GM18526 (cell line): ENCODE data around the gene ZNF423.

Experiments used
- POLR2A ChIP-seq: IDR thresholded peaks from 3 replicates; pipeline ENCODE4 v1.6.1; 2011; ENCODE audit not compliant: insufficient read length; ENCODE audit errors: extremely low read depth

The ZNF423 gene

DNA sequence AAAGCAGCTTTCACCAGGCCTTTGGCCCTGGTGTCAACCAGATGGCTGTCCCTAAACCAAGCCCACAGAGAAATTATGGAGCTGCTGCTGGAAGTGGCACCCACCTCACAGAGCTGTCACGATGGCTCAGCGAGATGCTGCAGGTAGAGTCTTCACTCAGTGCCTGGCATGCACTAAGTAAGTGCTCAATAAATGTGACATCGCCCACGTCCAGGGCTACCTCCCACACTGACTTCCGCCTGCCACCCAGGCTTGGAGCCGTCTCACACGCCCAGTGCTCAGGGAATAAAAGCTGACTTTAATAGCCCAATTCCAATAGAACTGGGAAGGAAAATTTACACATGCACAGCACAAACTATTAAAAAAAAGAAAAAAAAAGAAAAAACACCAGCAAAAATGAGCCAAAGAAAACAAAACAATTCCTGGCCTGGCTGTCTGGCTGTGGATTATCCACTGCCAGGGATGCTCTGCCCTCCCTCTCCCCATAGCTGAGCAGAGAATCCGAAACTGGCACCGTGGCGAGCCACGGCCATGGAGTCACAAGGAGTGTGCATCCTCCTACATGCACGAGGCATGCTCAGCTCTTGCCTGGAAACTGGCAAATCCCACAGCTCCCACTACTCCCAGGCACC is 68.9 kb downstream of the ZNF423 start:
- TF ChIP-seq POLR2A: no peak

DNA sequence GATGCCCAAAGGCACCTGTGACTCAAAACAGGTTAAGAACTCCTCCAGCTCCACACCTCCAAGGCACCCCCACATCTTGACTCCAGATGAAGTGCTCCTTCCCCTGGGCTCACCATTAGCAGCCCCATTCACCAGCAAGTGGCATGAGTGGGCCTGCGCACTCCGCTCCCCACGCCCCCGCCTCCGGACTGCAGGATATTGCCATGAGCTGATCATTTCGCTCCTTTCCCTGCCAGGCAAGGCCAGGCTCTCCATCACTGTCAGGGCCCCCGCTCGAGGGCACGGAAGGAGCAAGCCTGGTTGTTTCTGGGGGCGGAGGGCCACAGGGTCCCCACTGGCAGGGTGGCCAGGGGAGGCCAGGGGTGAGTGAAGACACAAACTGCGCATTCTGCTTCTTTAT is 69.9 kb downstream of the ZNF423 start:
- no peak for TF ChIP-seq POLR2A

DNA sequence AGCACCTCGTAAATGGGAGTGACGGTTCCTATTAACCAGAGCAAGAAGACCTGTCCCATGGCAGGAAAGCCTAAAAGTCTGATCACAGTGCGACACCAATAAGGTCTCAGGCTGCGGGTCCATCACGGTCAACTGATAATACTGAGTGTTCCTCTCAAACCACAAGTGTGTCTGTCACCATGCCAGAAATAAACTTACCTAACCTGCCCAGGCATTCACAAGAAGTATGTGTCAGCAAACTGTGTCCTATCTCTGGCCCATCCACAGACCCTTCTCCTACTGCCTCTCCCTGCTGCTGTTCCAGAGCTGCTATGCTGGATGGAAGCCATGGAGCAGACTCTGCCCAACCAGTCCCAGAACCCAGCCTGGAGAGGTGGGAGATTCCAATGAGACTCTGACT is 73.5 kb downstream of the ZNF423 start:
- no peak for TF ChIP-seq POLR2A

DNA sequence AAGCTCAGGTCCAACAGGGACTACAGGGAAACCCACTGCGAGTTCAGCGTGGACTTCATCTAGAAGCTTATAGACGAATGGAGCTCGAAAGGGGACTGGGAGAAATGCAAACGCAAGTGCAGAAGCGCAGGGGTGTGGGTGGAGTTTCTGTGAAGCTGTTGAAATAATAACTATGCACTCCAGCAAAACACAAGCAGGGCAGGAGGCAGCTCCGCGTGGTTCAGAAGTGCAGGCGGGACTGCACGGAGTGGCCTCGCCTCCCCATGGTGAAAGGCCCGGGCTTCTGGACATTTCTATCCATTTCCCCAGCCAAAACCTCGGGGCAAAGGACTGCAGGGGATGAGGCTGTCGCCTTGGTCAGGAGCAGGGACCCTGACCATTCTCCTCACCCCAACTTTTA is 74.5 kb downstream of the ZNF423 start:
- no peak for TF ChIP-seq POLR2A

DNA sequence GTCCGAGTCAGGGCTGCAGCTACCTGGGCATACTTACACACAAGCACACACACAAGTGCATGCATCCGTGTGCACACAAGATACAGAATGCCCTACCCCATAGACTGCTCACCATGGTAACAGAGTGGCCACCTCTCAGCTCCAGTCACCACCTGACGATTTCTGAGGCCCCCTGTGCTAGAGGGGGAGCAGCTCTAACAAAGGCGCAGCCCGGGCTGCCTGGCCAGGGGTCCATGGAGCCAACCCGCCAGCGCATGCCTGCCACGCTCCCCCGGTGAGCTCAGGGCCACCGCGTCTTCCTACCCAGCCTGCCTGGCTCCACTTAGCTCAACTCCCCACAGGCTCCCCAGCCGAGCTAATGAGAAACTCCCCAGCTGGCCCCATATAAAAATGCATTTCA is 75.5 kb downstream of the ZNF423 start:
- no peak for TF ChIP-seq POLR2A

DNA sequence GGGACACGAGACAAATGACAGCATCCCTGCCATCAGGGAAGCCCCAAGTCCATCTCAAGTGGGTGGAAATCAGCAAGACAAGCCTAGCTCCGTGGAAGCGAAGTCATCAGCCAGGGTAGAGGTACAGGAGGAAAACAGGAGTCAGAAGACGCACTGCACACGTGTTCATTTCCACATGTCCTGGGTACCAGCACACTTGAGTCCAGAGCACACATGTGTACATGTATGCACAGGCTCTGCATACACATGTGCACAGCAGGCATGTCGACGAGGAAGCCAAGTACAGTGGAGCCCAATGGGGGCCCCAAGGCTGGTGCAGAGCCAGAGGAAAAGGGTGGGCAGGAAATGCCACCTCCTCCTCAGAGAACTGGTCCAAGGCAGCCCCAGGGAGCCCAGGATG is 75.9 kb downstream of the ZNF423 start:
- no peak for TF ChIP-seq POLR2A

DNA sequence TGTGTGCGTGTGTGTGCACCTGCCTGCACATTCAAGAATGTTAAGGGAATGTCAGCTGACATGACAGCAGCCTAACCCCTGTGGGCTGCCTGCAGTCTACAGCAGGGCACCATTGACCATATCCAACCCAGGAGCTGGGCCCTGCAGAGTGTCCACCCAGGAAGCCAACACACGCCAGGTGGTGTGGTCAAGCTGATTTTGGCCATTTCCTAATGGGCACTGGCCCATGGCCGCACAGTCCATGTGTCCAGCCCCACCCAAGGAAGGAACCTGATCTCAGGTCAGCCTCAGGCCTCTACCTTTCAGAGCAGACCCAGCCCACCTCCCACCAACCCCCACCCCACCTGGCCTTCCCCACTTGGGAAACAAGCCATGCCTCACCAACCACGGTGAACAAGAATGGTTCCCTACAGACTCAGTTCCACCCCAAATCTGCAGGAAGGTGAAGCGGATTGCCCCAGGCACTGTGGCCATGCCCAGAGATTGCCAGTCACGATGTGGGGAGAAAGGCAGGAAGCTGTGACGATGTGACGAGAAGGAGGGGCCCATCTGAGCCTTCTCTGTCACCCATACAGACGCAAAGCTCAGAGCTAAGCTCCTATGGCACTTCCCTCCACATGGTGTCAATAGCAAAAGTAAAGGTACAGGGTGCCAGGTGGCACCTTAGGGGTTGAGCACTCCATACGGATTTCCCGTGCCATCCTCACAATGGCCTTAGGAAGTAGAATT is 77.5 kb downstream of the ZNF423 start:
- TF ChIP-seq POLR2A: no peak

DNA sequence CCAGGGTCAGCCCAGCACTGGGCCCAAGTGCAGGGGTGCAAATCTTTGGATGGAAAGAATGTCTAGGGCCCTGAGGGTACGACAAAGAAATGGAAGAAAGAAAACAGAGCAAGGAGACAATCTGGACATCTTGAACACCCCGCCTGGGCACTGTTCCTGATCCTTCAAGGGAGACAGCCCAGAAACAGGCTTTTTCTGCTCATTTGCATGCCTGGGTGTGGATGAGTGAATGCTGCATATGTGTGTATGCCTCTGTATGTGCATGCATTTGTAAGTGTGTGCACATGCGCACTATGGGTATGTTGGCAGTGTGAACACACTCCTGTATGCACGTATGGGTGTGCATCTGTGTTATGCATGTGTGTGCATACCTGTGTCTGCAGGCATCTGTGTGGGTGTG is 79.2 kb downstream of the ZNF423 start:
- TF ChIP-seq POLR2A: no peak

DNA sequence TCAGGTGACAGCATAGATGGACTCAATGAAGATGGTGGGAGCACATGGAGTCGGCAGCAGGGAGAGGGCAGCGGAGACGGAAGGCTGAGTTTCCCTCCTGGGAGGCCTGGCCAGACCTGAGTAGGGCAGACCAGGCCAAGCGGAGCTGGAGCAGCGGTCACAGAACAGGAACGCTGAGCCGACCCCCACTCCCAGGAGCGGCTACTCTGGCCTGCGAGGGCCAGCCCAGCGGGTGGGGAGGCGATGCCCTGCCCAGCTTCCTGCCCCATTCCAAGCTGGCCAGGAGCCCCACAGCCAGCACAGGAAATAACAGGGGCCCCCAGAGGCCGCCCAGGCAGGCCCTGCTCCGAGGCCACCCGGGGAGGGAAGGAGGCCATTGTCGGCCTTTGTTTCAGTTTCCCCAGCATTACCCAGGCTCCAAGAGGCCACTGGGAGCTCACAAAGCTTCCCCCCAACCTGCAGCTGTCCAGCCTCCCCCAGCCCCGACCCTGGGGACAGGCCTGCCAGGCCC is 79.8 kb downstream of the ZNF423 start:
- TF ChIP-seq POLR2A: no peak

DNA sequence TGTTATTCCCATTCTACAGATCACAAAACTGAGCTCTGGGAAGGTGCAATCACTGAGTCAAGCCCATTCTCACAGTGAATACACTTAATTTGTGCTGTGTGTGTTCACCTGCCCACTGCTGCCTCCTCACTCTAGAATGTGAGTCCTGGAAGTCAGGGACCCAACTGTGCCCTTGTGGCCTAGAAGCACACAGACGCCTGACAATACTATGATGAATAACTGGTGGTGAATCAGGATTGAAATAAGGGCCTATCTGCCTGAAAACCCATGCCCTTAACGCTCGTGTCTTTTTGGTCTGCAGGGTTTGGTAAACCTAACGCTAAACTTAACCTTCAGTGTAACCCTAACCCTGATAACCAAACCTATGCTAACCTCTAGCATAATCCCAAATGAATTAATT is 80.3 kb downstream of the ZNF423 start:
- TF ChIP-seq POLR2A: no peak

DNA sequence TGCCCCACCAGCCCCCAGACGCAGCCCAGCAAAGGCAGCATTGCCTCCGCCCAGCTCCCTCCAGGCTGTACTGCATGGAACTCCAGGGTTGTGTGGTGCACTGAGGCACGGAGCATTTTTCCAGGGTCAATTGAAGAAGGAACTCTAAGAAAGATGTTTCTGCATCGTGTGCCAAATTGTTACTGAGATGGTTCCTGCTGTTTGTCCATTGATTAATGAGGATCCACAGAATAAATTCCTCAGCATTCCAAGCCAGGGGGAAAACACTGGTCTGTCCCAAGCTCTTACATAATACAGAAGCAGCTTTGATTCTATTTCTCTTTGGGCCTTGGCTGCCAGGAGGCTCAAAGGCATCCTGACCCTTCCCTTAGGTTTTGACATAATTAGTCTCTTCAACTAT is 80.9 kb downstream of the ZNF423 start:
- no peak for TF ChIP-seq POLR2A

DNA sequence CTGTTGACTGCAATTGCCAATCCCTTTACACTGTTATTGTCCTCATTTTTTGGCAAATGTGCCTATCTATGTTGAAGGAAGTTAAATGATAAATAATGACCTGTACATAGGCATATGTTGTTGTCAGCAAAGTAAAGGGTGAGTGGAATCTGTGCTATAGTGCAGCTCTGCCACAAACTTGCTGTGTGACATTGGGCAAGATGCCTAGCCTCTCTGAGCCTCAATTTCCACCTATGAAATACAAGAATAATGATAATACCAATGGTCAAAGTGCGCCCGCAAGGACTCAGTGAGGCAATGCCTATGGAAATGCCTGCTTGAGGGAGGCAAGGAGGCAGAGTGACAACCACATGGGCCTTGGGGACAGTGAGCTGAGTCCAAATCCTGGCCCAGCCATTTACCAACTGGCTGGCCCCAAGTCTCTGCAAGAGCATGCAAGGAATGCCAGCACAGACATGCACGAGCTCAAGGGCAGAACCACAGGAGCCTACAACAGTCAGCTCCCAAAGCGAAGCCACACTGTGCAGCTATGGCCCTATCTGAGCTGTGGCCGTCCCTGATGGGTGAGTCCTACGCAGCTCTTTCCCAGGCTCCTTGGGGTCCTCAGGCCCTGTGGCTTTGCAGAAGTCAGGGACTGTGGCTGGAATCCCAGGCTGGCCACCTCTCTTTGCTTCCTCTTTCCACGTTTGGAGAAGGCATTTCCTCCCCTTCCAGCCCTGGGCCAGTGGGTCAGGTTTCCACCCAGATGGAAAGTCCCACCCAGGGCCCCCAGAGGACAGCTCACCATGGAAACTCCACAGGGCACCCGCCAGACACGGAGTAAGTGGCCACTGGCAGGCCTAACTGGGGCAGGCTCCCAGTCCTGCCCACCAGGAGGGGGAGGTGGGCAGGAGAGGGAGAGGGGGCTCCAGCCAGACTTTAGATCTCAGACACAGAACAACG is 82.1 kb downstream of the ZNF423 start:
- no peak for TF ChIP-seq POLR2A

DNA sequence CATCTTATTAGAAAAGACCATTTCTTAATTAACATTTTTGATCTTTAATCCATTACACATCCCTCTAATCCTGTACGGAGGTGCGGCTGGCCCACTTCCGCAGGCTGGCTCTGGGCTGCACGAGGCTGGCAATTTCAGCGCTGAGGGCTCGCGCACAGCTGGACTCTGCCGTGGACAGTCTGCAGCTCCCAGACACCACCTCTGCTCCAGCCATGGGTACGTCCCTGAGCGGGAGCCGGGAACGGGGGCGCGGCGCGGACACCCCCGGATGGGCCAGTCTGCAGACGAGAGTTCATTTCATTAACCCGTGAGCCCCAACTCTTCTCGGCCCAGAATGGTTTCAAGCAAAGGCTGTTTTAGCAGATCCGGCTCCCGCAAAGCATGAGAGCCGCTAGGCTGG is 87.9 kb downstream of the ZNF423 start:
- no peak for TF ChIP-seq POLR2A

DNA sequence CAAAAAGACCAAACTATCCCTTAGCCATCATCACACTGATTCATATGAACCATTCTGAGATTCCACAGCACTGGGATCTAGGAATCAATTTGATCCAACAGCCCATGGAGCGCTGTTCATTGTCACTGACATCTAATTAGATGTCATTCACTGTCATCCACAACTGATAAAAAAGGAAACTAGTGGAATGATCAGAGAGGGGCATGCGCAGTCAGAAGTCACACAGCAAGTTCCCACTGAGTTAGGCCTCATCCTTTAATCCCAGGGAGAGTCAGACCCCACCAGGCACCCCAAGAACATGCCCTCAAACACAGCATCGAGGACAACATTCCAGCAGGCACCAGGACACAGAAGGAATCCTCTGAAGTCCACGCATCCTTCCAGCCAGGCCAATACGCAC is 88.5 kb downstream of the ZNF423 start:
- TF ChIP-seq POLR2A: no peak

DNA sequence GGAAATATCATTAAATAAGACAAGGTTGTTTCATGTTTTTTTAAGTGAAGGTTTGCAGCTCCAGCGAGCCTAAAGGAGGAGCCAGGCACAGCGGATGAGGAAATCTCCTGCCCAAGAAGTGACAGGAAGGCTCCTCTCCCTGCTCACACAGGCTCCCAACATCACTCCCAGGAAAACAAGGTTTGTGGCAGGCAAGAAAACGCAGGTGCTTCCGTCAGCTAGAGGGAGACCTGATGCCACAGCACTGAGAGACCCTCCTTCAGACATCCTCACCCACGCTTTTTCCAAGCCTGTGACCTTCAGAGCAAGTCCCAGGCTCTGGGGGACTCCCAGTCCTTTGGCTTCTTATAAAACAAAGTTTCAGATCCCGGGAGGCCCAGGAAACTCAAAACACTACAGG is 89.7 kb downstream of the ZNF423 start:
- no peak for TF ChIP-seq POLR2A

DNA sequence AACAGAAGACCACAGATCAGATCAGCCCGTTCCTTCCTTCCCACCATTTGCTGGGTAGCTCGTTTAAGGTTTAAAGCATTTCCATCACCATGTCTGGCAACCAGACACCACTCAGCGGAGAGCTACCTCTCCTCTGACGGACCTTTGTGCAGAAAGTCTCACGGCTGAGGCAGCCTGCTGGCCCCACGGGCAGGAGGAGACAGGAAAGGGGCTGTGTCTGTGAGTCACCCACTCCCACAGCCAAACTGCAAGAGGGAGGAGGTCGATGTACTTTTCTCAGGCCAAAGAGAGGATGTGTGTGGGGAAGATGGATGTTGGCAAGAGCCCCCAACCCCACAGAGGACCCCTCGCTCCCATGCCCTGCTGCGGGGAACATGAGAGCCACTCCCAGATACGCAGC is 92.1 kb downstream of the ZNF423 start:
- no peak for TF ChIP-seq POLR2A
